PC-3 (cell line): ENCODE data around the gene SLC51A. TPM values are rescaled to one million over a fixed set of nuclear protein-coding genes. Genes with fewer than 3 reads are reported as not detected.
A peak's percentile ranks its signal among the peaks of the same experiment; 100 is the strongest.

Experiments
- ATAC-seq: fragments of 200-7000 bp; cut with Tn5 transposase; 2 replicates; pipeline ENCODE4 v1.9.1; 2020; ENCODE audit warnings: mild to moderate bottlenecking, moderate library complexity
- BruUV-seq: library from RNA; stranded (reverse); fragments of 400-500 nt; replicated peaks from 2 replicates; lab custom pipeline; 2021; lab: Mats Ljungman, UMichigan
- CTCF ChIA-PET: fragments of 300-600 bp; sonication (Branson Sonifier 250); formaldehyde crosslinking; loops from one replicate; lab custom pipeline; 2022; ENCODE audit warnings: antibody characterized with exemption; lab: Charles Lee
- POLR2A ChIA-PET: fragments of 300-600 bp; sonication (Branson Sonifier 250); formaldehyde crosslinking; loops from one replicate; lab custom pipeline; 2022; ENCODE audit warnings: antibody characterized with exemption; ENCODE audit not compliant: unreplicated experiment; lab: Charles Lee
- DNase-seq: peaks from one replicate; pipeline ENCODE4 v3.0.0-alpha.2; 2015
- H2AFZ ChIP-seq: fragments of 300-600 bp; sonication (generic); 2 replicates; pipeline ENCODE4 v1.6.0; 2016; ENCODE audit warnings: antibody characterized with exemption, low read length
- H3F3A ChIP-seq: fragments of 300-600 bp; sonication (generic); one replicate; pipeline ENCODE4 v1.6.0; 2017; ENCODE audit warnings: antibody characterized with exemption, low read length, control low read depth, mild to moderate bottlenecking; ENCODE audit not compliant: unreplicated experiment
- H3K27ac ChIP-seq: fragments of 300-600 bp; sonication (generic); 2 replicates; pipeline ENCODE4 v1.5.1; 2016; ENCODE audit warnings: mild to moderate bottlenecking, low read length
- H3K27me3 ChIP-seq: fragments of 300-600 bp; sonication (generic); 2 replicates; pipeline ENCODE4 v1.6.1; 2016; ENCODE audit warnings: low read length, mixed read lengths
- H3K36me3 ChIP-seq: fragments of 300-600 bp; sonication (generic); 2 replicates; pipeline ENCODE4 v1.6.1; 2016; ENCODE audit warnings: low read depth, mixed run types, low read length, mixed read lengths
- H3K4me1 ChIP-seq: fragments of 300-600 bp; sonication (generic); 2 replicates; pipeline ENCODE4 v1.5.1; 2016; ENCODE audit warnings: low read length; ENCODE audit not compliant: insufficient read depth
- H3K4me2 ChIP-seq: fragments of 300-600 bp; sonication (generic); 2 replicates; pipeline ENCODE4 v1.6.0; 2016; ENCODE audit warnings: low read length
- H3K4me3 ChIP-seq: fragments of 300-600 bp; sonication (generic); 2 replicates; pipeline ENCODE4 v1.5.1; 2016; ENCODE audit warnings: mild to moderate bottlenecking, low read length, mixed read lengths
- H3K79me2 ChIP-seq: fragments of 300-600 bp; sonication (generic); 2 replicates; pipeline ENCODE4 v1.6.1; 2017; ENCODE audit warnings: low read length, mixed read lengths
- H3K9ac ChIP-seq: fragments of 300-600 bp; sonication (generic); 2 replicates; pipeline ENCODE4 v1.6.0; 2016; ENCODE audit warnings: mild to moderate bottlenecking, low read length
- H3K9me2 ChIP-seq: fragments of 300-600 bp; sonication (generic); replicated peaks from 2 replicates; pipeline ENCODE4 v1.6.1; 2016; ENCODE audit warnings: mixed run types, low read length, mixed read lengths
- H3K9me3 ChIP-seq: fragments of 300-600 bp; sonication (generic); 2 replicates; pipeline ENCODE4 v1.6.1; 2016; ENCODE audit warnings: low read length, mixed read lengths
- H4K20me1 ChIP-seq: fragments of 300-600 bp; sonication (generic); 2 replicates; pipeline ENCODE4 v1.6.1; 2016; ENCODE audit warnings: low read length, mixed read lengths
- CTCF ChIP-seq: fragments of 300-600 bp; sonication (generic); conservative IDR thresholded peaks from 2 replicates; pipeline ENCODE4 v1.5.1; 2017; ENCODE audit warnings: antibody characterized with exemption, low read depth, mild to moderate bottlenecking, low read length
- EZH2 ChIP-seq: fragments of 300-600 bp; sonication (generic); IDR thresholded peaks from one replicate; pipeline ENCODE4 v1.6.1; 2017; ENCODE audit warnings: antibody characterized with exemption, mild to moderate bottlenecking, low read length; ENCODE audit not compliant: unreplicated experiment
- EZH2phosphoT487 ChIP-seq: fragments of 300-600 bp; sonication (generic); IDR thresholded peaks from 2 replicates; pipeline ENCODE4 v1.6.1; 2018; ENCODE audit warnings: mild to moderate bottlenecking, antibody characterized with exemption, low read length, borderline replicate concordance
- intact Hi-C: fragments of 100-400 bp; cut with micrococcal nuclease; formaldehyde crosslinking; loops from 2 replicates; pipeline ENCODE4 v1.9.0; 2023
- total RNA-seq: library from RNA; depleted of rRNA; stranded (reverse); fragments of >200 nt; gene quantifications from 2 replicates; pipeline ENCODE4 v1.2.3, GENCODE V29; 2014

The SLC51A gene
- total RNA-seq, 1 experiment from 2014 or later, result 9.7 TPM

GRCh38 chr3:196219970-196220311, 3.6 kb downstream of the SLC51A start:
- DNase-seq (no peak), ATAC-seq (no peak)
- H3K4me3 ChIP-seq, result peak overlapping the region; percentile 59; the same call in 1 of the 2 replicates
- H3K36me3 ChIP-seq, result no peaks in the 10 kb centered on the region
- TF ChIP-seq EZH2 (no peak), EZH2phosphoT487 (no peak), CTCF (no peak)
- H3K4me1 ChIP-seq, result peaks cover 46% of the 10 kb centered on the region
- H3K9ac ChIP-seq, result no peak overlapping the region
- H3K27ac ChIP-seq, result peak overlapping the region; percentile 71
- intact Hi-C loops, result no loop called here
- H3K79me2 ChIP-seq, result peaks cover 10% of the 10 kb centered on the region; the same call in 1 of the 2 replicates
- ChIA-PET POLR2A (no interaction called here), CTCF (interaction anchor here (0.6 kb wide), 2 partner anchors 16 to 21 kb away, joined by 3 read pairs; no protein-coding TSS in a partner anchor)
- no TSS peak for BruUV-seq
- no peaks in the 10 kb centered on the region for H3K27me3 ChIP-seq
- H4K20me1 ChIP-seq, result no peaks in the 10 kb centered on the region
- H3K9me3 ChIP-seq, result no peaks in the 10 kb centered on the region
- no peaks in the 10 kb centered on the region for H3K9me2 ChIP-seq
- H3K4me2 ChIP-seq, result peak overlapping the region; percentile 97; the same call in 1 of the 2 replicates
- no peaks in the 10 kb centered on the region for H3F3A ChIP-seq
- no peak overlapping the region for H2AFZ ChIP-seq

GRCh38 chr3:196220587-196220986, 4.3 kb downstream of the SLC51A start:
- Histone ChIP-seq H4K20me1 (no peaks in the 10 kb centered on the region), H3K9ac (no peak overlapping the region), H3K9me2 (no peaks in the 10 kb centered on the region), H3K27me3 (no peaks in the 10 kb centered on the region), H3K4me1 (peaks cover 45% of the 10 kb centered on the region), H3K9me3 (no peaks in the 10 kb centered on the region), H3K79me2 (peaks cover 10% of the 10 kb centered on the region; the same call in 1 of the 2 replicates), H2AFZ (no peak overlapping the region), H3K4me2 (no peak overlapping the region), H3K27ac (no peak overlapping the region), H3K4me3 (no peak overlapping the region), H3K36me3 (no peaks in the 10 kb centered on the region), H3F3A (no peaks in the 10 kb centered on the region)
- no TSS peak for BruUV-seq
- intact Hi-C loops, result no loop called here
- ChIA-PET POLR2A (no interaction called here), CTCF (interaction anchor here (0.6 kb wide), 1 partner anchor 22 kb away, joined by 3 read pairs; no protein-coding TSS in a partner anchor)
- TF ChIP-seq EZH2 (no peak), EZH2phosphoT487 (no peak), CTCF (no peak)
- DNase-seq (no peak), ATAC-seq (no peak)

- Histone ChIP-seq H3K27me3 (no peaks in the 10 kb centered on the region), H3K36me3 (no peaks in the 10 kb centered on the region), H2AFZ (no peak overlapping the region), H3K4me3 (no peak overlapping the region), H3K9ac (no peak overlapping the region), H3K4me1 (peaks cover 41% of the 10 kb centered on the region), H3K9me2 (no peaks in the 10 kb centered on the region), H3K79me2 (peaks cover 10% of the 10 kb centered on the region; the same call in 1 of the 2 replicates), H3K4me2 (no peak overlapping the region), H3K27ac (no peak overlapping the region), H3K9me3 (no peaks in the 10 kb centered on the region), H4K20me1 (no peaks in the 10 kb centered on the region), H3F3A (no peaks in the 10 kb centered on the region)
- ChIA-PET POLR2A (no interaction called here), CTCF (no interaction called here)
- no peak for TF ChIP-seq EZH2phosphoT487
- ATAC-seq, result no peak
- intact Hi-C loops, result no loop called here
- DNase-seq, result no peak
- no TSS peak for BruUV-seq
Measured at GRCh38 chr3:196220991-196221390, 4.7 kb downstream of the SLC51A start.
